Tibial nerve (tissue), 4 donors: ENCODE results near the gene PRIMPOL. TPM values are rescaled to one million over a fixed set of nuclear protein-coding genes. Genes with fewer than 3 reads are reported as not detected.
"Not testable (repeated sequence)": the region's sequence is repeated elsewhere in the genome, so short reads cannot be mapped to it uniquely, and the experiment has no call there.

Experiments
- DNase-seq, 2 donors: peaks; one replicate each; pipeline ENCODE4 v3.0.0-alpha.2; 2019; ENCODE audit warnings: low spot score in 2 of 2
- H3K27ac ChIP-seq, 4 donors: fragments of 200-600 bp; sonication (generic) in 3 of 4; one replicate each; pipeline ENCODE4 v1.5.1; 2017 to 2019; ENCODE audit warnings: mild to moderate bottlenecking in 1 of 4
- H3K27me3 ChIP-seq, 2 donors: fragments of 200-600 bp; sonication (generic) in 1 of 2; one replicate each; pipeline versions ENCODE4 v1.5.1 to v1.6.0; 2017 to 2019
- H3K36me3 ChIP-seq, 3 donors: fragments of 200-600 bp; sonication (generic); one replicate each; pipeline ENCODE4 v1.5.1; 2018 to 2019
- H3K4me1 ChIP-seq, 4 donors: fragments of 200-600 bp; sonication (generic) in 3 of 4; one replicate each; pipeline ENCODE4 v1.5.1; 2017 to 2019
- H3K4me3 ChIP-seq, 4 donors: fragments of 200-600 bp; sonication (generic) in 3 of 4; one replicate each; pipeline ENCODE4 v1.5.1; 2017 to 2019; ENCODE audit warnings: mild to moderate bottlenecking in 1 of 4, moderate library complexity in 1 of 4
- H3K9me3 ChIP-seq, 4 donors: fragments of 200-600 bp; sonication (generic) in 3 of 4; one replicate each; pipeline ENCODE4 v1.5.1; 2017 to 2019
- EP300 ChIP-seq, 2 donors: sonication (generic); formaldehyde crosslinking; IDR thresholded peaks; one replicate each; pipeline ENCODE4 v1.6.1; 2017; ENCODE audit warnings: antibody characterized with exemption in 2 of 2, mild to moderate bottlenecking in 1 of 2
- POLR2A ChIP-seq, 2 donors: fragments of 450-650 bp; IDR thresholded peaks; one replicate each; pipeline ENCODE4 v1.6.1; 2017; ENCODE audit warnings: antibody characterized with exemption in 2 of 2, mild to moderate bottlenecking in 2 of 2, moderate library complexity in 2 of 2
- WGBS, 2 donors: methylation state at CpG; one replicate each; pipeline ENCODE4 v1.1.5; 2018; 5-methylcytosine and 5-hydroxymethylcytosine counted together
- total RNA-seq, 4 donors: library from RNA; depleted of rRNA; stranded (reverse); fragments of >200 nt; gene quantifications; one replicate each; pipeline ENCODE4 v1.1.0, GENCODE V29; 2016
- TF ChIP-seq, protein P1 (sequence below), 5 experiments: fragments of 200-600 bp in 3 of 5; fragments of 450-650 bp in 2 of 5; sonication (generic) in 3 of 5; IDR thresholded peaks; one replicate each; pipeline ENCODE4 v1.5.1; 2016 to 2019; ENCODE audit warnings: antibody characterized with exemption in 5 of 5, mild to moderate bottlenecking in 3 of 5, moderate library complexity in 2 of 5

PRIMPOL gene
- total RNA-seq, 4 donors from 2014 or later = 14.7 to 36.7 (median 21.4) TPM

DNA sequence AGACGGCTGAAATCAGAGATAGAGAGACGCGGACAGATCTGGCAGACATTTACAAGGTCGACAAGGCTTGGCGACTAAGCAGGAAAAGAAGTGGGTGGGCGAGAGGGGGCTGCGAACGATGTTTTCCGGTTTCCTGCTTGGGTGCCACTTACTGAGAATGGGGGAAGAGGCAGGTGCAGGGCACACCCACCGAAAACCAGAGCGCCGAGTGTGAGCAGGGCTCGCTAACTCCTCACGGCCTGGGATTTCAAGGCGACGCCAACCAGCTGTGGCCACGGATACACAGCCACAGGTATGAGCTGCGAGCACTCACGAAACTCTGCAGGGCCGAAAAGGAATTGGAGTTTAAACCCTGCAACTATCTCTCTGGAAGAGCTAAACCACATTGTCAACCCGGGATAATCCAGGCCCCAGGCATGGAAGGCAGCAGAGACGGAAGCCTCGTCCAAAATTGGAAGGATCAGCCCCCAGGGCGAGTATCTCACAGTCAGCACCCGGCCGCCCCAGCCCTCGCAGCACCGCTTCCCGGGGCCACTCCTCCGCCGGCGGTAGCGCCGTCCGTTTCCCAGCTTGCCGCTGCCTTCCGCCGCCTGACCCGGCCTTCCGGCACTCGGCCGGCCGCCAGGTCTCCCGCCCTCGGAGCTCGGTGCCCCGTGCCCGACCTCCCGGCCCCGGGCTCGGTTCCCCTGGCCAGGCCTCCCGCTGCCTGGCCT is 1.1 kb upstream of the PRIMPOL start:
- Histone ChIP-seq H3K36me3 (no peaks in the 10 kb centered on the region), H3K27ac (peak overlapping the region; percentile 90 to 99 (median 98)), H3K9me3 (no peaks in the 10 kb centered on the region), H3K4me1 (peaks cover 0 to 57% (median 33%) of the 10 kb centered on the region in 4 donors), H3K27me3 (no peaks in the 10 kb centered on the region), H3K4me3 (peak overlapping the region; percentile 88 to 100 (median 94))
- DNase-seq = peak; percentile 34 to 37
- 0% methylated on average over 45 to 52 of the region's 52 CpGs for WGBS, 2 donors
- TF ChIP-seq EP300 (IDR thresholded peaks at IDR 0.05) (no peak), POLR2A (IDR thresholded peaks at IDR 0.05) (no peak)
- TF ChIP-seq, protein P1, sequence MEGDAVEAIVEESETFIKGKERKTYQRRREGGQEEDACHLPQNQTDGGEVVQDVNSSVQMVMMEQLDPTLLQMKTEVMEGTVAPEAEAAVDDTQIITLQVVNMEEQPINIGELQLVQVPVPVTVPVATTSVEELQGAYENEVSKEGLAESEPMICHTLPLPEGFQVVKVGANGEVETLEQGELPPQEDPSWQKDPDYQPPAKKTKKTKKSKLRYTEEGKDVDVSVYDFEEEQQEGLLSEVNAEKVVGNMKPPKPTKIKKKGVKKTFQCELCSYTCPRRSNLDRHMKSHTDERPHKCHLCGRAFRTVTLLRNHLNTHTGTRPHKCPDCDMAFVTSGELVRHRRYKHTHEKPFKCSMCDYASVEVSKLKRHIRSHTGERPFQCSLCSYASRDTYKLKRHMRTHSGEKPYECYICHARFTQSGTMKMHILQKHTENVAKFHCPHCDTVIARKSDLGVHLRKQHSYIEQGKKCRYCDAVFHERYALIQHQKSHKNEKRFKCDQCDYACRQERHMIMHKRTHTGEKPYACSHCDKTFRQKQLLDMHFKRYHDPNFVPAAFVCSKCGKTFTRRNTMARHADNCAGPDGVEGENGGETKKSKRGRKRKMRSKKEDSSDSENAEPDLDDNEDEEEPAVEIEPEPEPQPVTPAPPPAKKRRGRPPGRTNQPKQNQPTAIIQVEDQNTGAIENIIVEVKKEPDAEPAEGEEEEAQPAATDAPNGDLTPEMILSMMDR (IDR thresholded peaks at IDR 0.05) = no peak

DNA sequence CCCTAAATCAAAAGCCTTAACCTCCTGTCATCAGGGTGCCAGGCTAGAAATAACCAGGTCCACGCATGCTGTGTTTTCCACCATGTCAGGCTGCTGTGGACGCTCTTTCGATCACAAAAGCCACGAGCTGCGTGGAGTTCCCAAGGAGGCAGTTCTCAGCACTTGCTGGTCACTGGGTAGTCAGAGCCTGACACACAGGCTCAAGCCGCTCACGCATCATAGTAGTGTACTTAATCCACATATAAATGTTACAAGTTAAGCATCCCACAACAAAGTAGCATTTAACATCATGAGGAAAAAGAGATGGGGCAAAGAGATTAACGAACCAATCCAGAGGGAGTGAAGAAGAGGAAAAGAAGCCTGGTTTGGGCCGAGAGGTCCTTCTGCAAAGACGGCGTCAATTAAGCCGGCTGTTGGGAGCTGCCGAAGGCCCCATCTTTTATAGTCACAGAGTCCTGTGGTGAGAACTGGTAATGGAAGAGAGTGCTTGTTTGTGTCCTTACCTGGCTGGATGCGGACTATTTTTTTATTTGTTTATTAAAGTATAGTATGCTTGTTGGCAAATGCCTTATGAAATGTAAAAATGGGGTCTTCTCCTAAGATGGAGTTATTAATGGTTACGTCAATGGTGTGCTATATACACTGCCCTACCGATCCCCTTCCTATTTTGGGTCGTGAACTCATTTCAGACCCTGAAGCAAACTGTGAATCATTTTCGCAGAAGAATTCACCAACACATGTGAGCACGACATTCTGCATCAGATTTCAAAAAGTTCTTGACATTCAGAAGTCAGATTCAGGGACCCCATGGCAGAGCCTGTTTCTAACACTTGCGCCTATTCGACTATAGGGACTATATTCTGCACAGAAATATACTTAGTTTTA is 675 bp downstream of the PRIMPOL start:
- Histone ChIP-seq H3K4me1 (peaks cover 0 to 53% (median 31%) of the 10 kb centered on the region in 4 donors), H3K9me3 (no peaks in the 10 kb centered on the region), H3K36me3 (peaks cover 0 to 8% (median 0%) of the 10 kb centered on the region in 3 donors), H3K27me3 (no peaks in the 10 kb centered on the region), H3K4me3 (peak overlapping the region; percentile 54 to 94 (median 80)), H3K27ac (peak overlapping the region; percentile 90 to 99 (median 98))
- DNase-seq = peak in 1 of 2 donors; percentile 7
- TF ChIP-seq EP300 (IDR thresholded peaks at IDR 0.05) (no peak), POLR2A (IDR thresholded peaks at IDR 0.05) (no peak)
- TF ChIP-seq, protein P1 (IDR thresholded peaks at IDR 0.05) = no peak
- 23 to 28% methylated on average over 21 of the region's 21 CpGs for WGBS, 2 donors

DNA sequence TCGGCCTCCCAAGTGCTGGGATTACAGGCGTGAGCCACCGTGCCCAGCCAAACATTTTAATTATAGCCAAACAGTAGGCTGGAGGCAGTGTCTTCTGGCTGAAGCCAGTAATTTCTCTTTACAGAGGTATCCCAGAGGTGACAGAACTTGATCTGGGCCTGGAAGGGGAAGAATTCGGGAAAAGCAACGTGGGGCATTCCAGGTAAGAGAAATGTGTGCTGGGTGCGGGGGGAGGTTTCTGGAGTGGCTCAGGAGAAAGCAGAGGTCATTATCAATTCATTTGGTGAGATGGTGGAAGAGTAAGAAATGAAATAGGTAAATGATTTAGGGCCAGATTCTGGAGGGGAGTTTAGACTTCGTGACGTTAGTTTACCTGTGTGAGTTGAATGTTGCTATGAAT is 2.4 kb downstream of the PRIMPOL start:
- H3K36me3 ChIP-seq = peaks cover 0 to 17% (median 0%) of the 10 kb centered on the region in 3 donors
- no peak overlapping the region for H3K4me3 ChIP-seq
- TF ChIP-seq, protein P1 (IDR thresholded peaks at IDR 0.05) = no peak
- TF ChIP-seq EP300 (IDR thresholded peaks at IDR 0.05) (no peak), POLR2A (IDR thresholded peaks at IDR 0.05) (no peak)
- 91 to 96% methylated on average over 8 of the region's 8 CpGs for WGBS, 2 donors
- H3K9me3 ChIP-seq = no peaks in the 10 kb centered on the region
- no peaks in the 10 kb centered on the region for H3K27me3 ChIP-seq
- H3K4me1 ChIP-seq = peaks cover 0 to 38% (median 22%) of the 10 kb centered on the region in 4 donors
- H3K27ac ChIP-seq = no peak overlapping the region
- no peak for DNase-seq

- not testable (repeated sequence) for H3K4me3 ChIP-seq, H3K27ac ChIP-seq, H3K9me3 ChIP-seq, H3K27me3 ChIP-seq, DNase-seq
- Histone ChIP-seq H3K36me3 (peaks cover 0 to 17% (median 0%) of the 10 kb centered on the region in 3 donors), H3K4me1 (peaks cover 0 to 31% (median 14%) of the 10 kb centered on the region in 4 donors)
Measured at GRCh38 chr4:184652681-184653080, 3.1 kb downstream of the PRIMPOL start.

DNA sequence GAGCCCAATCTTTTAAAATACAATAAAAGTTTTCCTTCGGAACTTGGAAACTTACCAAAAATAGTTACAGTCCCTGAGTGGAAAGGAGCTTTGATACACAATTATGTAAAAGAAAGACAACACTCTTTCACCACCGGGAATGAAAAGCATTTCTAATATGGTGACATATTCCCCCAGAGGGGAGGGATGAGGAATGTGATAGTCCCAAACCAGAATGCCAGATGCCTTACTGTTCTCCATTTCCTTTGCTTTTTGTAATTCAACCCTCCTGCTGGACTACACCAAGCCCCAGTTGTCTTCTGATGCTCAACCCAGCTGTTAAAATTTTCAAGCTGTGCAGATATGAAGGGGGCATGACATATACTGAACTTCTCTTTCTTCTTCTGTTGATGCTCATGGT is 4.1 kb downstream of the PRIMPOL start:
- H3K27me3 ChIP-seq = no peaks in the 10 kb centered on the region
- peaks cover 0 to 23% (median 8%) of the 10 kb centered on the region in 4 donors for H3K4me1 ChIP-seq
- no peak overlapping the region for H3K27ac ChIP-seq
- H3K4me3 ChIP-seq = no peak overlapping the region
- 7 to 13% methylated on average over 2 of the region's 2 CpGs for WGBS, 2 donors
- no peaks in the 10 kb centered on the region for H3K9me3 ChIP-seq
- TF ChIP-seq, protein P1 (IDR thresholded peaks at IDR 0.05) = no peak
- TF ChIP-seq POLR2A (IDR thresholded peaks at IDR 0.05) = no peak
- TF ChIP-seq EP300 (IDR thresholded peaks at IDR 0.05) = no peak
- peaks cover 0 to 17% (median 0%) of the 10 kb centered on the region in 3 donors for H3K36me3 ChIP-seq
- DNase-seq = no peak
